Fibroblast of pulmonary artery (primary cell): ENCODE results near the gene NR4A3.

ENCODE experiments used
- DNase-seq: peaks from one replicate; pipeline ENCODE4 v3.0.0-alpha.2; 2010; ENCODE audit warnings: low read depth
- H3K4me3 ChIP-seq: replicated peaks from 2 replicates; pipeline ENCODE4 v1.5.1; 2011; ENCODE audit warnings: low read depth, mild to moderate bottlenecking, control low read depth, low read length, moderate library complexity
- CTCF ChIP-seq: IDR thresholded peaks from 2 replicates; pipeline ENCODE4 v1.5.1; 2011; ENCODE audit warnings: mild to moderate bottlenecking, control low read depth, low read length, inconsistent platforms; ENCODE audit errors: missing control alignments

The NR4A3 gene

GRCh38 chr9:99889120-99889519, 67.4 kb downstream of the NR4A3 start:
- DNase-seq = no peak
- TF ChIP-seq CTCF = no peak
- no peak overlapping the region for H3K4me3 ChIP-seq

- no peak overlapping the region for H3K4me3 ChIP-seq
- no peak for TF ChIP-seq CTCF
- DNase-seq = no peak
Measured at GRCh38 chr9:99894826-99895225, 73.1 kb downstream of the NR4A3 start.

GRCh38 chr9:99895510-99895909, 73.8 kb downstream of the NR4A3 start:
- TF ChIP-seq CTCF = no peak

GRCh38 chr9:99896119-99896518, 74.4 kb downstream of the NR4A3 start:
- H3K4me3 ChIP-seq = no peak overlapping the region
- no peak for TF ChIP-seq CTCF

More at GRCh38 chr9:99895510-99895909, 73.8 kb downstream of the NR4A3 start:
- H3K4me3 ChIP-seq = no peak overlapping the region
- no peak for DNase-seq

GRCh38 chr9:99903393-99903792, 81.7 kb downstream of the NR4A3 start:
- H3K4me3 ChIP-seq = no peak overlapping the region
- no peak for DNase-seq
- TF ChIP-seq CTCF = no peak

More at GRCh38 chr9:99896119-99896518, 74.4 kb downstream of the NR4A3 start:
- no peak for DNase-seq

- no peak for TF ChIP-seq CTCF
- DNase-seq = peak; percentile 9
- H3K4me3 ChIP-seq = peak overlapping the region; percentile 87
Measured at GRCh38 chr9:99905833-99906402, 84.2 kb downstream of the NR4A3 start.
